Astrocyte of the hippocampus (primary cell): ENCODE data around the gene PTPRN2.
"Not testable (repeated sequence)": the region's sequence is repeated elsewhere in the genome, so short reads cannot be mapped to it uniquely, and the experiment has no call there.

Experiments used
- DNase-seq: peaks from one replicate; pipeline ENCODE4 v3.0.0; 2011; ENCODE audit warnings: low read depth, low spot score

The PTPRN2 gene

GRCh38 chr7:157933219-157934155, 654.1 kb downstream of the PTPRN2 start:
- DNase-seq = not testable (repeated sequence)

- no peak for DNase-seq
Observed at GRCh38 chr7:157932498-157933218, 655.0 kb downstream of the PTPRN2 start.

- DNase-seq = no peak
Observed at GRCh38 chr7:157930926-157931466, 656.6 kb downstream of the PTPRN2 start.

- DNase-seq = no peak
Observed at GRCh38 chr7:157930441-157930840, 657.2 kb downstream of the PTPRN2 start.

GRCh38 chr7:157929671-157930070, 658.0 kb downstream of the PTPRN2 start:
- DNase-seq = no peak

- DNase-seq = no peak
Observed at GRCh38 chr7:157928808-157929425, 658.7 kb downstream of the PTPRN2 start.

- DNase-seq = no peak
Observed at GRCh38 chr7:157928171-157928794, 659.3 kb downstream of the PTPRN2 start.

- no peak for DNase-seq
Observed at GRCh38 chr7:157927313-157927925, 660.2 kb downstream of the PTPRN2 start.

- DNase-seq = no peak
Observed at GRCh38 chr7:157926521-157927150, 661.0 kb downstream of the PTPRN2 start.

- DNase-seq = no peak
Observed at GRCh38 chr7:157926107-157926506, 661.5 kb downstream of the PTPRN2 start.

- no peak for DNase-seq
Observed at GRCh38 chr7:157925383-157925875, 662.2 kb downstream of the PTPRN2 start.

GRCh38 chr7:157923903-157924630, 663.6 kb downstream of the PTPRN2 start:
- DNase-seq = no peak

- no peak for DNase-seq
Observed at GRCh38 chr7:157922576-157922975, 665.0 kb downstream of the PTPRN2 start.

GRCh38 chr7:157918326-157919080, 669.1 kb downstream of the PTPRN2 start:
- no peak for DNase-seq

GRCh38 chr7:157916946-157917640, 670.5 kb downstream of the PTPRN2 start:
- DNase-seq = no peak

GRCh38 chr7:157910446-157910845, 677.2 kb downstream of the PTPRN2 start:
- no peak for DNase-seq

GRCh38 chr7:157910045-157910444, 677.6 kb downstream of the PTPRN2 start:
- not testable (repeated sequence) for DNase-seq

GRCh38 chr7:157909370-157909769, 678.3 kb downstream of the PTPRN2 start:
- DNase-seq = no peak
